ENCODE measurements around the gene ASB11.

DNA sequence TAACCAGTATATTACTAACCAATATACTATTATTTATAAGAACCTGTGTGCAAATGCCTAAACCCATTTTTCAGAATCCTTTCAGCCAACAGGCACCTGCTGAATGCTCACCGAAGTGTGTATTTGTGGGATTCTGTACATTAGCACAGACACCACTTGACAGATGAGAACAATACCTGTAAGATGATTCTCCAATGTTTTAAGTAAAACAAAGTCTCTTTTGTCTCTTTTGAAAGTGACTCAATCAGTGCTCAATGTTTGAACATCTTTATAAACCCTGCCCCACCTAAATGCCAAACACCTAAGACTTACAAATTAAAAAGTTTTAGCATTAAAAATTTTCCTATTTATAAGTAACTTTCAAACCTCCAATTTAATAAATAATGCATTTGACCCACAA, 46.3 kb downstream of the ASB11 start:
- TF ChIP-seq CTCF (IDR thresholded peaks at IDR 0.05; ENCODE audit: insufficient read depth, low read length) (no peak), SPI1 (IDR thresholded peaks at IDR 0.05; ENCODE audit: borderline replicate concordance, low read depth) (no peak), POLR2AphosphoS5 (IDR thresholded peaks at IDR 0.05; ENCODE audit: low read depth) (no peak), GABPA (IDR thresholded peaks at IDR 0.05; ENCODE audit: low read depth) (no peak)
- TF ChIP-seq, protein P1, sequence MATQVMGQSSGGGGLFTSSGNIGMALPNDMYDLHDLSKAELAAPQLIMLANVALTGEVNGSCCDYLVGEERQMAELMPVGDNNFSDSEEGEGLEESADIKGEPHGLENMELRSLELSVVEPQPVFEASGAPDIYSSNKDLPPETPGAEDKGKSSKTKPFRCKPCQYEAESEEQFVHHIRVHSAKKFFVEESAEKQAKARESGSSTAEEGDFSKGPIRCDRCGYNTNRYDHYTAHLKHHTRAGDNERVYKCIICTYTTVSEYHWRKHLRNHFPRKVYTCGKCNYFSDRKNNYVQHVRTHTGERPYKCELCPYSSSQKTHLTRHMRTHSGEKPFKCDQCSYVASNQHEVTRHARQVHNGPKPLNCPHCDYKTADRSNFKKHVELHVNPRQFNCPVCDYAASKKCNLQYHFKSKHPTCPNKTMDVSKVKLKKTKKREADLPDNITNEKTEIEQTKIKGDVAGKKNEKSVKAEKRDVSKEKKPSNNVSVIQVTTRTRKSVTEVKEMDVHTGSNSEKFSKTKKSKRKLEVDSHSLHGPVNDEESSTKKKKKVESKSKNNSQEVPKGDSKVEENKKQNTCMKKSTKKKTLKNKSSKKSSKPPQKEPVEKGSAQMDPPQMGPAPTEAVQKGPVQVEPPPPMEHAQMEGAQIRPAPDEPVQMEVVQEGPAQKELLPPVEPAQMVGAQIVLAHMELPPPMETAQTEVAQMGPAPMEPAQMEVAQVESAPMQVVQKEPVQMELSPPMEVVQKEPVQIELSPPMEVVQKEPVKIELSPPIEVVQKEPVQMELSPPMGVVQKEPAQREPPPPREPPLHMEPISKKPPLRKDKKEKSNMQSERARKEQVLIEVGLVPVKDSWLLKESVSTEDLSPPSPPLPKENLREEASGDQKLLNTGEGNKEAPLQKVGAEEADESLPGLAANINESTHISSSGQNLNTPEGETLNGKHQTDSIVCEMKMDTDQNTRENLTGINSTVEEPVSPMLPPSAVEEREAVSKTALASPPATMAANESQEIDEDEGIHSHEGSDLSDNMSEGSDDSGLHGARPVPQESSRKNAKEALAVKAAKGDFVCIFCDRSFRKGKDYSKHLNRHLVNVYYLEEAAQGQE (IDR thresholded peaks at IDR 0.05; ENCODE audit: insufficient replicate concordance, low read depth): no peak
